D721Med (cell line): ENCODE measurements around the gene FAT1.

ENCODE experiments used
- DNase-seq: peaks from one replicate; pipeline ENCODE4 v3.0.0; 2011; ENCODE audit warnings: low spot score; ENCODE audit not compliant: insufficient read length
- FAIRE-seq: peaks from 2 replicates; lab custom pipeline; 2011; peaks lifted over from hg19 to GRCh38; lab: Jason Lieb, UNC
- TF ChIP-seq, protein P1 (sequence below): IDR thresholded peaks from 2 replicates; pipeline ENCODE4 v1.5.1; 2012; ENCODE audit warnings: mild to moderate bottlenecking, control low read depth; ENCODE audit not compliant: insufficient read depth; ENCODE audit errors: missing control alignments

FAT1 gene

DNA sequence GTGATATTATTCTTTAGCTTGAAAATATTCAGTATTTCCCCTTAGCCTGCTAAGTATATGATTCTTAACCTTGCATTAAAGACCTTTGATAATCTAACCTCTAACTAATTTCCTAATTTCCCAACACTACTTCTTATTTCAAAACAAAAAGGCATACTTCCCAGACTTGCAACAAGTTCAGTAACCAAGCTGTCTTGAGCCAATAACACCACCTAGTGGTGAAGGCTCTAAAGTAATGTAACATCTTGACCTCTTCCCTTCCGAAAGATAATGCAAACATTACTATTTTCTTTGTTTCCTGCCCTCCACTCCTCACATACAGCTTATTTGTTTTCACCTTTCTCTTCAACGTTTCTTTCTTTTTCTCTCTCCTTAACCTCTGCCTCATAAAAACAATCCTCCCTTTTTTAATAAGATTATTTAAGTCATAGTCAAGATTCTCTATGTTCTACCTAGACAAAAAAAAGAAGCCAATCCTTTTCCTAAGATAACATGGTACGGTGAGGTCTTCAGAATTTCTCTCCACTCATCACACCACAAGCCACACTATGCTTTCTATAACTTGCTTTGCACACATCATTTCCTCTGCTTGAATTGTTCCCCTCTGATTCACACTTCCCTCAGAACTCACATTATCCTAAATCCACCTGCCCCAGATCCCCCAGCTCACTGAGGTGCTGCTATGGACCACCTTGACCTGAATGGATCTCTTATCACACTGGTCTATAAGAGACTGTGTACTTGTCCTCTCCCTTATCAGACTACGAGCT lies 3.5 kb downstream of the FAT1 start:
- DNase-seq (no peak), FAIRE-seq (no peak)
- TF ChIP-seq, protein P1, sequence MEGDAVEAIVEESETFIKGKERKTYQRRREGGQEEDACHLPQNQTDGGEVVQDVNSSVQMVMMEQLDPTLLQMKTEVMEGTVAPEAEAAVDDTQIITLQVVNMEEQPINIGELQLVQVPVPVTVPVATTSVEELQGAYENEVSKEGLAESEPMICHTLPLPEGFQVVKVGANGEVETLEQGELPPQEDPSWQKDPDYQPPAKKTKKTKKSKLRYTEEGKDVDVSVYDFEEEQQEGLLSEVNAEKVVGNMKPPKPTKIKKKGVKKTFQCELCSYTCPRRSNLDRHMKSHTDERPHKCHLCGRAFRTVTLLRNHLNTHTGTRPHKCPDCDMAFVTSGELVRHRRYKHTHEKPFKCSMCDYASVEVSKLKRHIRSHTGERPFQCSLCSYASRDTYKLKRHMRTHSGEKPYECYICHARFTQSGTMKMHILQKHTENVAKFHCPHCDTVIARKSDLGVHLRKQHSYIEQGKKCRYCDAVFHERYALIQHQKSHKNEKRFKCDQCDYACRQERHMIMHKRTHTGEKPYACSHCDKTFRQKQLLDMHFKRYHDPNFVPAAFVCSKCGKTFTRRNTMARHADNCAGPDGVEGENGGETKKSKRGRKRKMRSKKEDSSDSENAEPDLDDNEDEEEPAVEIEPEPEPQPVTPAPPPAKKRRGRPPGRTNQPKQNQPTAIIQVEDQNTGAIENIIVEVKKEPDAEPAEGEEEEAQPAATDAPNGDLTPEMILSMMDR: peak; percentile 61

DNA sequence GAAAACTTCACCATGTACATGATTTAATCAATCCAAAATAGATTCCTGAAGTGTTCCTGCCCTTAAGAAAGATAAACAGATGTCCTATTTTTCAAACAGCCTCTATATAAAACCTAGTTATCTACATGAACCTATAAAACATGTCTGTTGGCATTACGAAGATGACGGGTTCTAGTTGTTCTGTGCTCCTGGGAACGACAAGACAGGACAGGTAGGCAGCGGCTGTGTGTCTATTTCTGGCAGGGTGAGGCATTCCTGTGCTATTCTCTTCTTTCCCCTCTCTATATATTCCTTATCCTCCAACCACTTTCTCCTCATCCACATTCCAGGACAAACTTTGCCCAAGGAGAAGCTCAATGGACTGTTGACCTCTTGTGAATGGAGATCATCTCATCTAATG lies 6.1 kb downstream of the FAT1 start:
- DNase-seq (no peak), FAIRE-seq (no peak)
- TF ChIP-seq, protein P1: no peak

DNA sequence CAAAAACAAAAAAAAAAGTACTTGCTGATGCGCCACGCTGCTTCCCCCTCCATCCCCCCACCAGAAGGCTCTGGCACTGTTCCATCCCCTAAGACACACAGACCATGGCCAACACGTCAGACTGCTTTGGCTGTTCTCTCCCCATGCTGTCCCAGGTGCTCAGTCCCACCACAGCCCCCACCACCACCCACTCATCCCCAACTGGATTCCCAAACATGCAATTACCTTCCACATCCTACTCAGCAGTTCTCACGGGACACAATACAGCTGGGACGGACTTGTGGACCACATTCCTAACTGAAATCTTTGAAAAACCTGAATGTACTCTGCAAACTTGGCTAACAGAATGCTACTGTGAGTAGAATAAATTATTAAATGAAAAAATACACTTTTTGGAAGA lies 8.6 kb downstream of the FAT1 start:
- TF ChIP-seq, protein P1: no peak
- no peak for DNase-seq
- FAIRE-seq: no peak

DNA sequence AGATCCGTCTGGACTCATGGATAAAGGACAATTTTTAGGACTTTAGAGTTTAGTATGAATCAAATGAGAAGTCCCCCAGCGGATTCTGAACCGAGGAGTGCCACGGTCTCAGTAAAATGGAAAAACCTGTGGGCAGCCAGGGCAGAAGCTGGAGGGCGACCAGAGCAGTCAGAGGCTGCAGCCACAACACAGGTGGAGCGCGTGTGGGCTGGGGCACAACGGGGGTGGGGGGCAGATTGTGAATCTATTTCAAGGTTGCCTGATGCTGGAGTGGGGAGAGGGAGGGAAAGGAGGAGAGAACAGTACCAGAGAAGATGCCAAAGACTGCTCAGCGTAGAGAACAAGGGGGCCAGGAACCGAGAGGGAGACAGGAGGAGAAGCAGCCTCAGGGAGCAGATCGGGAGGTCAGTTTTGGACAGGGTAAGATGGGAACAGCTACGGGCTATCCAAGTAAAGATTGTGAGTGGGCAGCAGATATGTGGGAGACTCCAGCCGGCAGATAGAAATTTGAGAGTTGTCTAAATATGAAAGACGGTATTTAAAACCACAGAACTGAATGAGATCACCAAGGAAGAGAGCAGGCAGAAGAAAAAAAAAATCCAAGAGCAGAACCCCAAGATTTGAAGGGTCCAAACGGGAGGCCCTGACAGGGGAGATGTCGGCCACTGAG lies 9.5 kb downstream of the FAT1 start:
- no peak for FAIRE-seq
- DNase-seq: no peak

DNA sequence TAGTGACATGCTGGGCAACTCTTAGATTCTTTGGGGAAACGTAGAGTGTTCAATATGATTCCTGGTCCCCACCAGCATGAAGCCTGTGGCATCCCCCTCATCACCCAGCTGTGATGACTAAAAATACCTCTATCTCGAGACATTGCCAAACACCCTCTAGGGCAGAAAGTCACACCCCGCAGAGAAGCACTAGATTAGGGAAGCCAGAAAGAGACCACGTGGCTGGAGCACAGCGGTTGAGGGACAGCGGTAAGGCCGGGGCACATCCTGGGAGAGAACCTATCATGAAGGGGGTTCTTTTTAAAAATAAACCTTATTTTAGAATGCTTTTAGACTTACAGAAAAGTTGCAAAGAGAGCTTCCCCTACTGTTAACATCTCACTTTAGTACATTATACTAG lies 11.0 kb downstream of the FAT1 start:
- no peak for FAIRE-seq
- no peak for DNase-seq

More for the DNA sequence above, 9.5 kb downstream of the FAT1 start:
- TF ChIP-seq, protein P1: no peak

DNA sequence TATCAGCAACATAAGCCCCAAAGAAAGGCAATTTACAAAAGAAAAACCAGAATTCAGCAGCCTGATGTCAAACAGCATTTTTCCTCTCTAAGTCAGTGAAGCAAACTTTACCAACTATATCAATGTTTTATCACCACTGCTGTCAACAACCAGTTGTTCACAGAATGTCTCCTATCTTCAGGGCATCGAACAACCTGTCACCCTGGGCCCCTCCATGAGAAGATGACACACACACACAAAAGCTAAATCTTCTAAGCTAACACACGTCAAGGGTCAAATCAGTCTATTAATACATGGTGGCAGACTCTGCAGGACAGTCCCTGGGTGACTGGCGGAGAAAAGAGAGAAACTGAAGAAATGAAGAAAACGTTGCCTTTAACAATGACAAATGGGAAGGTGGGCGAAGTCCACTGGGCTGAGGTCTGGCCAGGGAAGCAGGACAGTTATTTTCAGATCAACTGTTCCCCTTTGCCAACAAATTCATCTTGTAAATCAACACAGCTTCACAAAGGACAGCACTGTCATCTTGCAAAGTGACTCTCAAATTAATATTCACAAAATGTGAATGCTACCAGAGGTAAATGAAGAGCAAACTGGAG lies 13.0 kb downstream of the FAT1 start:
- FAIRE-seq (no peak), DNase-seq (no peak)
- TF ChIP-seq, protein P1: no peak

More for the DNA sequence above, 11.0 kb downstream of the FAT1 start:
- TF ChIP-seq, protein P1: no peak

DNA sequence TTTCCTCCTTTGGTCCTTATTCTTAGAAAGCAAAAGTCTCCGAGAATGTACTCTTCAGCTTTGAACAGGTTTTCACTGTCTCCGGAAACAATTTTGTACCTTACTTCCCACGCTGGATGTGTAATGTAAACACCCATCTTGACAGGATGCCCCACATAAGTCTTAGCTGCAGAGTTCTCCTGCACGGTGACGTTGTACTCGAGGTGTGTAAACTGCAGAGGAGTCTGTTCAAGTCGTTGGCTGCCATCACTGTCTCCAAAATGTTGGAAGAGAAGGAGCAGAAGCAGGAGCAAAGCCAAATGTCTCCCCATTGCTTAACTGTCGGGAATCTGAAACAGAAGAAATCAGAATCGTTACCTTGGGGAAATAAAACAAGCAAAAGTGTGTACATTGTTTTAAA lies 14.1 kb downstream of the FAT1 start:
- FAIRE-seq: no peak
- DNase-seq: no peak
- TF ChIP-seq, protein P1: no peak
